T-helper 1 cell (primary cell): ENCODE results near the gene RIN3.
A peak's percentile ranks its signal among the peaks of the same experiment; 100 is the strongest.

Source experiments
- DNase-seq, 5 donors: peaks; one replicate each; pipeline ENCODE4 v3.0.0-alpha.2; 2012 to 2020

Gene RIN3

DNA sequence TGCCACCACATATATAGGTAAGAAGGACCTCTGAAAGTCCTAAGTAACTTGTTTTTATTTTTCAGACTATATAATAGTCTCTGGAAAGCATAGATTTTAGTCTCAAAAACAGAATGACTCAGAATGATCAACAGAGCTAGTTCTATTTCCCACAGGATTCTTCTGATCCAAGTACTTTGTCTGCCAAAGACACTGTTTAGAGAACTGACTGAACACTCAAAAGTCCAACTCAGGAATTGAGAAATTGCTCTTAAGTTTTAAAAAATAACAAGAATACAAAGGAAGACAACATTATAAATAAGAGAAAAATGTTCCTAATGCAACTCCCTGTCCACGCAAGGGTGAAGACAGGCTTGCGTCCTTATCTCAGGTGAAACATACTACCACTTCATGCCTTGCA lies 205.8 kb downstream of the RIN3 start:
- no peak for DNase-seq

- no peak for DNase-seq
Observed at GRCh38 chr14:92719890-92720323, 206.3 kb downstream of the RIN3 start.

GRCh38 chr14:92724516-92725340 lies 211.1 kb downstream of the RIN3 start:
- no peak for DNase-seq

DNA sequence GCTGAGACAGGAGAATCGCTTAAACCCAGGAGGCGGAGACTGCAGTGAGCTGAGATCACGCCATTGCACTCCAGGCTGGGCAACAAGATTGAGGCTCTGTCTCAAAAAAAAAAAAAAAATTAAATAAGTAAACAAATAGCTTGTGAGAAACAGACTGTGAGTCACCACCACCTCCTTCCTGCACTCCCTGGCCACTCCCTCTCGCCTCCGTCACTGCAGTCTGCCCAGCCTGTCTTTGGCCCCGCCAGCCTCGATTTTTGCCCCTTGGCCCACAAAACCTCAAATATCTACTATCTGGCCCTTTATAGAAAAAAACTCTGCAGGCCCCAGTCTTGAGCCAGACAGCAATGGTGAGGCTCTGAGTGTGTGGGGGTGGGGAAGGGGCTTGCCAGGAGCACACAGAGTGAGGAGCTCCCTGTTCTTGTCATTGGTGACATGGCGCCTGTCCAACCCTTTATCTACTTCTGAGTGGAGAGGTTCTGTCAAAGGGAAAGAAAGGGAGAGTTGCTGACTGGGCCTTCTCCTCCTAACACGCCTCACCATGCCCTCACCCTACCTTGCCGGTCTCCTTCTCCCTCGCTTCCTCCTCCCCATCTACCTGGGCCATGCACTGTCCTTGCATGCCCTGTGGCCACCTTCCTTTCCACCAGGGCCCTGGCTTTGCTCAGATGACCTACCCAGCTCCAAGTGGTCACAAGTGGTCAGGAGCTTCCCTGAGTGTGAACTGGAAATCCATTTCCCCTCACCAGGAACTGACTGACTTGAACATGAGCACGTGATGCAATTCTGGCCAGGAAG lies 212.8 kb downstream of the RIN3 start:
- peak in 2 of 5 donors; percentile 14 to 73 for DNase-seq

DNA sequence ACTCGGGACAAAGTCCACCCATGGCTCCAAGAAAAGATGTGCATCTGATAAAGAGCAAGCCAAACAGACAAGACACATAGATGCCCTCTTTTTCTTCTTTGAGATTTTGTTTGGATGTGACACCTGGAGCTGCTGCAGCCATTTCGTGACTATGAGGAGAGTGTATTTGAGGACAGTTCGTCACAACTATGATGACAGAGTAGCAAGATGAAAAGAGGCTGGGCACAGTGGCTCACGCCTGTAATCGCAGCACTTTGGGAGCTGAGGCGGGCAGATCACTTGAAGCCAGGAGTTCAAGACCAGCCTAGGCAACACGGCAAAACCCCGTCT lies 213.3 kb downstream of the RIN3 start:
- DNase-seq: no peak

- DNase-seq: peak in 1 of 5 donors; percentile 83
Observed at GRCh38 chr14:92728759-92729364, 215.3 kb downstream of the RIN3 start.

GRCh38 chr14:92729634-92730358 lies 216.2 kb downstream of the RIN3 start:
- DNase-seq: peak in 1 of 5 donors; percentile 67

GRCh38 chr14:92731622-92732115 lies 218.1 kb downstream of the RIN3 start:
- DNase-seq: no peak

DNA sequence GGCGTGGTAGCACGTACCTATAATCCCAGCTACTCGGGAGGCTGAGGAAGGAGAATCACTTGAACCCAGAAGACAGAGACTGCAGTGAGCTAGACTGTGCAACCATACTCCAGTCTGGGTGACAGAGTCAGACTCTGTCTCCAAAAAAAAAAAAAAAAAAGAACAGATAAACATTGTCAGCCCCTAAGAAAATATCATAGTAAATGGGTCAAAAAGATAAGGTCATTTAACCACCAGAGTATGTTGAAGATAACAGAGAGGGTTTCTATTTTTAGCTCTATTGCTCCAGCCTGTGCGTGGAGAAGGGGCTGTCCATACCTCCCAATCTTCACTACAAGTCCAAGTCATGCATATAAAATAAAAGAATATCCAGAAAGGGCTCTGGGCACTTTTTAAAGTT lies 219.4 kb downstream of the RIN3 start:
- DNase-seq: no peak

GRCh38 chr14:92734618-92735017 lies 221.0 kb downstream of the RIN3 start:
- DNase-seq: no peak

GRCh38 chr14:92735344-92735743 lies 221.8 kb downstream of the RIN3 start:
- no peak for DNase-seq

GRCh38 chr14:92737206-92737605 lies 223.6 kb downstream of the RIN3 start:
- no peak for DNase-seq

- no peak for DNase-seq
Observed at GRCh38 chr14:92737619-92738188, 224.1 kb downstream of the RIN3 start.
